ENCODE data around the gene NOD2.

NOD2 gene

DNA sequence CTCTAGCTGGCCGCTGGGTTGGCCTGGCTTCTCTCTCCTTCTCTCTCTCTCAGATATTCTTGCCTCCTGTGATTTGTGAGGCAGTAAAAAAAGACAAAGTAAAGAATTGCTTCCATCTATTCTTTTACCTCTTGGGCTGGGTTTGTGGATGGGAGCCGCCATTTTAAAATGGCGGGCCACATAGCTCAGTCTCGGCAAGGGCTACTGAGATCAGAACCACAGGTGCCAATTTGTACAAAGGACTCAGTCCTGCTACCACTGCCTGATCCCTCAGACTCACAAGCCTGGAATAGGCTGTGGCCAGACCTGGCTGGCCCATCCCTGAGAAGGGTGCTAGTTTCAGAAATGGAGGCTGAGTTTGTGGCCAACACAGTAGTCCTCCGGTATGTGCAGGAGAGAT lies 24.1 kb downstream of the NOD2 start:
- DNase-seq (ENCODE audit: low spot score) = no peak

DNA sequence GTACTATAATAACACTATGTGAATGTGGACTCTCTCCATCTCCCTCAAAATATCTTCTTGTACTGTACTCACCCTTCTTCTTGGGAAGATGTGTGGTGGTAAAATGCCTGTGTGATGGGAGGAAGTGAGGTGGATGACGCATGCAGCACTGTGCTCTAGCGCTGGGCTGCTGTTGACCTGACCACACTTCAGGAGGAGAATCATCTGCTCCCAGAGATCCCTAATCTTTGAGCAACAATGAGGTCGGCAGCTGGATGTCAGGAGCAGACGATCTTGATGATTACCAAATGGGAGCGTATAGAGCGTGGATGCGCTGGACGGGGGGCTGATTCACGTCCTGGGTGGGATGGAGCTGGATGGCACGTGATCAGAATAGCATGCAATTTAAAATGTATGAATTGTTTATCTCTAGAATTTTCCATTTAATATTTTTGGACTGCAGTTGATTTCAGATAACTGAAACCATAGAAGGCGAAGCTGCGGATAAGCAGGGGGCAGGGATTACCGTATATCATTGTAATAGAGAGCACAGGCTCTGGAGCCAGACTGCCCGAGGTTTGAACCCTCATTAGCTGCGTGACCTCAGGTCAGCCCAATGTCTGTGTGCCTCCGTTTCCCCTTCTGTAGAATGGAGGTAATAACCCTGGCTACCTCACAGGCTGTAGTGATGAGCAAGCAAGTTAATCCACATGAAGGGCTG lies 24.8 kb downstream of the NOD2 start:
- no peak for DNase-seq (ENCODE audit: low spot score)

DNA sequence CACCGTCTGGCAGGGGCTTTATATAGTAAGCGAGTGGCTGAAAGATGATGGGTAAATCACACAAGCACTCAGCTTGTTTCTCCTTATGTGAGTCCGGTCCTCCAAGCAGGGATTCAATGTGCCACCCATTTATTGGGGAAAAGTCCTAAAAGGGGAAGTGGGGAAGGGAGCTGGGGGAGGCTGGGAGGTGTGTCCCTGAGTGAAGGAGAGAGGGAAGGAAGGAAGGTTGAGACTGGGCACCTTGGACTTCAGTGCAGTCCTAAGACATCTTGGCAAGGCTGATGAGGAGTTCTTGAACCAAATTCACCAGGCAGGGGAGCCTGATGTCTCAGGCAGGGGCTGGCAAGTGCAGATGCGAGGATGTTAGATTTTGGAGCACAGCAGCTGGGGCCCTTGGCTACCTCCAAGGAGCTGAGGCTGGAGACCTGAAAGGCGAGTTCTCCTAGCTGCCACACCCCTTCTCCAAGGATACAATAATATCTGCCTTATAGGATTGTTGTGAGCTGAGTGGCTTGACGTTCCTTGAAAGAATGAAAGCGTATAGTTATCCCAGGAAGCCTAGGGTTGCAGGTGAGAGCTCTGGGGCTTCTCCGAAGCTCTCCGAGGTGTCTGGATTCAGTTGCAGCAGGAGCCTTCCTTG lies 25.5 kb downstream of the NOD2 start:
- no peak for DNase-seq (ENCODE audit: low spot score)

DNA sequence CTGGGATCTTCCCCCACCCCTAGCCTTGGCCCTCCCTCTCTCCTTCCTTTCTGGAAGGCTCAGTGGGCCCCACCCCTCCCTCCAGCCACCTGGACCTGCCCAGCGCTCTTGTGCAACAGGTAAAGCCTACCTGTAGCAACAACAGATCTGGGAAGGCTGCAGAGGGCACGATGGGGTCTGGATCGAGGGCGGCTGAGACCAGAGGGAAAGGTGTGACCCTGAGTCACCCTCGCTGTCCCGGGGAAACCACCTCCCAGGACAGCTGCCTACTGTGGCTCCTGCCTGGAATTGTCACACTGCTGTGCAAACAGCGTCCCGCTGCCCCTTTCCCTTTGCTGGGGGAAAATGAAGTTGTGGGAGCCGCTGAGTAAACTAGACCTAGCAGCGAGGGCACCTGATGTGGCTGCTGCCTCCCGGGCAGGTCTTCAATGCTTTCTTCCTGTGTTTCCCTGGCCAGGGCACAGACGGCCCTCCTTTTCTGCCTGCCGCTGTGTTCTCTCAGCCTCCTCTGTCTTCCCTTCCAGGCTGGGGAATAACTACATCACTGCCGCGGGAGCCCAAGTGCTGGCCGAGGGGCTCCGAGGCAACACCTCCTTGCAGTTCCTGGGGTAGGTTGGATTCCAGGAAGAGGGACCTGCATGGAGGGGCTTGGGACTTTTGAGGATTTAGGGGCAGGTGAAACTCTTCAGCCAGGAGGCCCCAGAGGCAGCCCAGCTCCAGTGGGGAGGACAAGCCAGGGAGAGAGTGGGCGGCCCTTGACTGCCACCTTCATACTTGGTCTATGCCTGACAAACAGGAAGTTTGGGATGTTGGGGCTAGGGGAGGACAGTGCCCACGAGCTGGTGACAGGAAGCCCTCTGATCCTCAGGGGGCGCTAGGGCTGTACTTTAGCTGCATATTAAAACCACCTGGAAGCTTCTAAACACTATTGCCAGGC lies 26.3 kb downstream of the NOD2 start:
- DNase-seq (ENCODE audit: low spot score) = no peak

DNA sequence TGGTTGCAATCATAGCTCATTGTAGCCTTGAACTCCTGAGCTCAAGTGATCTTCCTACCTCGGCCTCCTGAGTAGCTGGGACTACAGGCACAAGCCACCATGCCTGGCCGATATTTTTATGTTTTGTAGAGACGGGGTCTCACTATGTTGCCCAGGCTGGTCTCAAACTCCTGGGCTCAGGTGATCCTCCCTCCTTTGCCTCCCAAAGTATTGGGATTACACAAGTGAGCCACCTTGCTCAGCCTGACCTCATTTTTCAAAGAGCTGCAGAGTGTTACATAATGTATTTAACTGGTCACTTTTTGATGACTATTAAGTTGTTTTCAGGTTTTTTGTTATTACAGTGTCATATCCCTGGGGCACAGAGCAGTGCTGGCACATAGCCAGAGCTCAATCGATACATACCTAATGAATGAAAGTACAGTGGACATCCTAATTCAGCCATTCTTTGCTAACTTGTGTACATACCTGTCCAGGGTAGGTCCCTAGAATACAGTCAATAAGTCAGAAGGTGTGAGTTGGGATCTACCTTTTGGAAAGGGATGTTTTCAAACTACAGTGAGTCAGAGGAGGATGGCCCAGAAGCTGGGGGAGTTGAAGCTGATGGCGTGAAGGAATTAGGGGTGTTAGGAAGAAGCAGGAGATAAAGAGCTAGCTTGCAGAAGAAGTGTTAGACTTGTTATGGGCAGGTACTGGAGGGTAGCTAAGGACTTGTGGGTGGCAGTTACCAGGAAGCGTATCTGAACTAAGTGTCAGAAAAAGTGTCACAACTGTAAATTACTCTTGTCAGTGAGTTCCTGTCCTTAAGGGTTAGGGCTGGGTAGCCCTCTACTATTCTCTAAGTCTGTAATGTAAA lies 28.4 kb downstream of the NOD2 start:
- no peak for DNase-seq (ENCODE audit: low spot score)

DNA sequence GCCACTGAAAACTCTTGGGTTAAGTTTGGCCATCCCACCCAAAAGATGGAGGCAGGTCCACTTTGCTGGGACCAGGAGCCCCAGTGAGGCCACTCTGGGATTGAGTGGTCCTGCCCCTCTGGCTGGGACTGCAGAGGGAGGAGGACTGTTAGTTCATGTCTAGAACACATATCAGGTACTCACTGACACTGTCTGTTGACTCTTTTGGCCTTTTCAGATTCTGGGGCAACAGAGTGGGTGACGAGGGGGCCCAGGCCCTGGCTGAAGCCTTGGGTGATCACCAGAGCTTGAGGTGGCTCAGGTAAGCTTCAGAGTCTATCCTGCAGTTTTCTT lies 29.0 kb downstream of the NOD2 start:
- DNase-seq (ENCODE audit: low spot score) = no peak

DNA sequence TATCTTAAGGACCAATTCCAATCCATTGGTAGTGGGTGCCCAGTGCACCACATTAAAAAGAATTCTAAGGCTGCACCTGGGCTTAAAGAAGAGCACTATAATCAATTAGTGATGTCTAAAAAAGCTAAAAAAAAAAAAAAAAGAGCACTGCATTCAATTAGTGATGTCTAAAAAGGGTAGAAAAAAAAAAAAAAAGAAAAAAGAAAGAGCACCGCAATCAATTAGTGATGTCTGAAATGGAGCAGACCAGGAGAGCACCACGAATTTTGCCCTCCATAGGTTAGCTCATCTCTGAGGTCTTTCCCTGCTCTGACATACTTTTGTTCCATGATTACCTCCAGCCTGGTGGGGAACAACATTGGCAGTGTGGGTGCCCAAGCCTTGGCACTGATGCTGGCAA lies 29.6 kb downstream of the NOD2 start:
- no peak for DNase-seq (ENCODE audit: low spot score)

DNA sequence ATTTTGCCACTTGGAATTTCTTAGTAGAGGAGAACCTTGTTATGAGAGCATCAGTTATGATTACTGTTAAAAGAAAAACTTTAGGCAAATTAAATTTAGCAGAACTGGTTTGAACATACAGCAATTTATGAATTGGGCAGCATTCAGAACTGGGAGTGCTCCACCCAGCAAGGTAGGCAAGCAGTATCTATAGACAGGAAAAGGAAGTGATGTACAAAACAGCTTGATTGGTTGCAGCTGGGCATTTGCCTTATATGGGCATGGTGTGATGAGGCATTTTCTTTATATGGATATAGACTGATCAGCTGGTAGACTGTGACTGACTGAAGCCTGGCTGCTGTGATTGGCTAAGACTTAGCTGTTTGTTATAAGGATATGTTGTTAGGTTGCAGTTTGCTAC lies 30.9 kb downstream of the NOD2 start:
- no peak for DNase-seq (ENCODE audit: low spot score)

DNA sequence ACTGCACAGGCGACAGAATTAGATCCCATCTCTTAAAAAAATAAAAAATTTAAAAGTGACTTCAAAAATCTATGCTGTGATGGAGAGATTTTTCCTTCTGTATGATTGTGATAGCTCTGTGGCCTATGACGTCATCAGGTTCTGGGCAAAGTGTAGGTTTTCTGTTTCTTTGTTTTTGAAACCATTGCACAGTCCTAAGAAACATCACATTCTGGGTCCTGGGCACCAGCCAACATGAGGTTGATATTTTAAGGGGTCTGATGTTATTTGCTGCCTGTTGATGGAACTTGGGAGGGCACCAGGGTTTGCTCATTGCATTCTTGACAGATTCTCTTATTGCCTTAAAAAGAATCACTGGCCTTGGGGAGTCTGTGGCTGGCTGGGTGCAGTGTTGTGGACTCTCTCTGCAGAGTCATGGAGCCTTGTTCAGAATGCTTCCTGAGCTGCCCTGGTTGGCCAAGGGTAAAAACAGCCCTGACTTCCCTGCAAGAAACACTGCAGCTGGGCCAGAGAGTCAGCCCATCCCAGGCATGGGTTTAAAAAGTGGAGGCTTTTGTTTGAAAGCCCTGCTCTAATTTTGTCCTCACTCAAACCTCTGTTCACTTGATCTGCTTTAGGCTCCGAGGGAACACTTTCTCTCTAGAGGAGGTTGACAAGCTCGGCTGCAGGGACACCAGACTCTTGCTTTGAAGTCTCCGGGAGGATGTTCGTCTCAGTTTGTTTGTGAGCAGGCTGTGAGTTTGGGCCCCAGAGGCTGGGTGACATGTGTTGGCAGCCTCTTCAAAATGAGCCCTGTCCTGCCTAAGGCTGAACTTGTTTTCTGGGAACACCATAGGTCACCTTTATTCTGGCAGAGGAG lies 38.0 kb downstream of the NOD2 start:
- no peak for DNase-seq (ENCODE audit: low spot score)

DNA sequence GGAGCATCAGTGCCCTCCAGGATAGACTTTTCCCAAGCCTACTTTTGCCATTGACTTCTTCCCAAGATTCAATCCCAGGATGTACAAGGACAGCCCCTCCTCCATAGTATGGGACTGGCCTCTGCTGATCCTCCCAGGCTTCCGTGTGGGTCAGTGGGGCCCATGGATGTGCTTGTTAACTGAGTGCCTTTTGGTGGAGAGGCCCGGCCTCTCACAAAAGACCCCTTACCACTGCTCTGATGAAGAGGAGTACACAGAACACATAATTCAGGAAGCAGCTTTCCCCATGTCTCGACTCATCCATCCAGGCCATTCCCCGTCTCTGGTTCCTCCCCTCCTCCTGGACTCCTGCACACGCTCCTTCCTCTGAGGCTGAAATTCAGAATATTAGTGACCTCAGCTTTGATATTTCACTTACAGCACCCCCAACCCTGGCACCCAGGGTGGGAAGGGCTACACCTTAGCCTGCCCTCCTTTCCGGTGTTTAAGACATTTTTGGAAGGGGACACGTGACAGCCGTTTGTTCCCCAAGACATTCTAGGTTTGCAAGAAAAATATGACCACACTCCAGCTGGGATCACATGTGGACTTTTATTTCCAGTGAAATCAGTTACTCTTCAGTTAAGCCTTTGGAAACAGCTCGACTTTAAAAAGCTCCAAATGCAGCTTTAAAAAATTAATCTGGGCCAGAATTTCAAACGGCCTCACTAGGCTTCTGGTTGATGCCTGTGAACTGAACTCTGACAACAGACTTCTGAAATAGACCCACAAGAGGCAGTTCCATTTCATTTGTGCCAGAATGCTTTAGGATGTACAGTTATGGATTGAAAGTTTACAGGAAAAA lies 38.8 kb downstream of the NOD2 start:
- no peak for DNase-seq (ENCODE audit: low spot score)

DNA sequence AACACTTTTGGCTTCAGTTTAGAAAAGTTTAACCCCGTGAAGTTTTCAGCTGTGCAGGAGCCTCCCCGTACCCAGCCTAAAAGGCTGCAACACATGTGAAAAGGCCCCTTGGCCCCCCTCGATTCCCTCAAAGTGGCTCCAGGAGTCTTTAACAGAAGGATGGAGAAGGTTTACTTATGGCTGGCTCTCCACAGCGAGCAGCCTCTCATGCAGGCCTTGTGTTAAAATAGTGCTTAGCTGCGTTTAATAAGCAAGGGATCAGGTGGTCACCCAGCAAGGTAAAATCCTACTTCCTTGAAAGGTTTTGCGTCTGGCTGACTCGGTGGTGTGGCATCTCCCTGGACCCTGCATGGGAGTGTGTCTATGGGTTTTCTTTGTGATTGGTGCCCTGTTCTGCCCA lies 40.1 kb downstream of the NOD2 start:
- no peak for DNase-seq (ENCODE audit: low spot score)

DNA sequence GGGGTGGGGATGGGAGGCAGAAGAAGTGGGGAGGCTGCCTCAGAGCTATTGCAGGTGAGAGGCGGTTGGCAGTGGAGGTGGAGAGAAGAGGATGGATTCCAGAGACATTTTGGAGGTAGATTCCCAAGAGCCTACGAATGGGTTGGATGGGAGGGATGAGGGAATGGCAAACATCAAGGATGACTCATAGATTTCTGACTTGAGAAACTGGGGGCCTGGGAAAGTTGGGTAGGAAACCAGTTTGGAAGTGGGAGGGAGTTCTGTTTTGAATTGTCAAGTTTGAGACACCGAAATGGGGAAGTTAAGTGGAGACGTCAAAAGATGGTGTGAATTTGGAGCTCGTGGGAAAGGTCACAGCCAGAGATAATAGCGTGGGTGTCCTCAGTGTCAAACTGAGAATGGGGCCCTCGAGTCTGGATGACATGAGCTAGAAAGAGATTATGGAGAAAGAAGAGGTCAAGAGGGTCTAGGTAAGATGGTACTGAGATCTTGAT lies 42.3 kb downstream of the NOD2 start:
- DNase-seq (ENCODE audit: low spot score) = no peak

DNA sequence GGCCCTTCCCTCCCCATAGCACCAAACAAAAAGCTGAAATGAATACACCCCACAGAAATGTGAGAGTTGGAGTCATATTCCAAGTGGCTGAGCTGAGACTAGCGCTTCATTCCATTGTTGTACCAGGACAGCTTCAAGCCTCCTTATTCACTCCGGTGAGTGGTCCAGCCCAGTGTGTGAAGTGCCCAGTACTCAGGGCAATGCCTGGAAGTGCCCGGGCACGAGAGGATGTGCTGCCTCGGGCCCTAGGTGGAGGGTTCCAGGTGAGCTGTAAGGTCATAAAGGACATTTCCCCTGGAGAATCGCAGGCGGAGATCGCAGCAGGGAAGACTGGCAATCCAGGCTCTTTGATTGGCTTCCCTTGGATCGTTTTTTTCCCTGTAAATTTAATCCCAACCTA lies 43.0 kb downstream of the NOD2 start:
- DNase-seq (ENCODE audit: low spot score) = no peak

DNA sequence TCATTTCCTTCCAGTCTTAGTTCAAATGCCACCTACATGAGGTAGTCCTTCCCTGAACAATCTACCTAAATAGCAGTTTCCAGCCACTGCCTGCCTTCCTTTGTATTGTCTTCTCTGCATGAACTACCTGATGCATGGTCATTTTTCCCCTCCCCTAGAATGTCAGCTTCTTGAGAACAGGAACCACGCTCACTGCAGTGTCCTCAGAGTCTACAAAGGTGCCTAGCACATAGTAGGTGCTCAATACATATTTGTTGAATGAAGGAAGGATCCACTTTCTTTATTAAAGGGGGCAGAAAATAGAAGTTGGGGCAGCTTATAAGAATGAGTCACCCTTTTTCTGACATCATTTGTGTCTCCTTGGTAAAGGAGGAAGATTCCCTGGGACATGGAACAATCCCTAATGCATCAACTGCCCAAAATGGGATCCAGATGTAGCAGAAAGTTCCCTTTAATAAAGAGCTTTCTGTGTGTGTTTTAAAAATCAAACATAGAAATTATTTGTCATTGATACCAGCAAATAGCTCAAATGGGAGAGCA lies 44.1 kb downstream of the NOD2 start:
- no peak for DNase-seq (ENCODE audit: low spot score)

DNA sequence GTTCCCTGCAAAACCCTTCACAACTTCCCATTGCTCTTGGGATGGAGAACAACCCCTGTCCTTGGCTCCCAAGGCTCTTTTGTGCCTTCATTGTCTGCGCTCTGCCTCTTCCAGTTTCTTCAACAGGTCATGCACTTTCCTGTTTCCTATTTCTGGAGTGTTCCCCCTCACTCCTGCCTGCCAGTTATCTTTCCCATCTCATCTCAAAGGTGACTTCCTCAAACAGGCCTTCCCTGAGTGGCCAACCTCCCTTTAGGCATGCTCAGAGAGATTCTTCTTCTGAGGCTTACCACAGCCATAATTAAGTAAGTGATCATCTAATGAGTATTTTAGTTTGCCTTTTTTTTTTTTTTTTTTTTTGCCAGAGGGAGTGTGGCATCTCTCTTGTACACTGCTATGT lies 45.6 kb downstream of the NOD2 start:
- no peak for DNase-seq (ENCODE audit: low spot score)

DNA sequence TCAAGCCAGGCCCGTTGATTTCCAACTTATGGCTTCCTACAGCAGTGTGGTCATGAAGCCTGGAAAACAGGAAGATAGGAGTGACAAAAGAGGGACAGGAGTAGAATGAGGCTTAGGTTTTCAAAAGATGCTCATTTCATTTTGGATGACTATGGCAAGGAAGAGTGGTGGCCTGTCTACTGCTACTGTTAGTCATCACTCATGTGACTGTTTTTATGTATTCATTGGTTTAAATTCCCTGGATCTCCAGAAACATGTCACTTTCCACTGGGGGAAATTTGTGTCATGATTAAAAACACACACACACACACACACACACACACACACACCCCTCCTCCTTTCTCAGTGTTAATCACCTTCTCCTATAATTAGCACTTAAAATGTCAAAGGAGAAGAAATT lies 47.3 kb downstream of the NOD2 start:
- no peak for DNase-seq (ENCODE audit: low spot score)

DNA sequence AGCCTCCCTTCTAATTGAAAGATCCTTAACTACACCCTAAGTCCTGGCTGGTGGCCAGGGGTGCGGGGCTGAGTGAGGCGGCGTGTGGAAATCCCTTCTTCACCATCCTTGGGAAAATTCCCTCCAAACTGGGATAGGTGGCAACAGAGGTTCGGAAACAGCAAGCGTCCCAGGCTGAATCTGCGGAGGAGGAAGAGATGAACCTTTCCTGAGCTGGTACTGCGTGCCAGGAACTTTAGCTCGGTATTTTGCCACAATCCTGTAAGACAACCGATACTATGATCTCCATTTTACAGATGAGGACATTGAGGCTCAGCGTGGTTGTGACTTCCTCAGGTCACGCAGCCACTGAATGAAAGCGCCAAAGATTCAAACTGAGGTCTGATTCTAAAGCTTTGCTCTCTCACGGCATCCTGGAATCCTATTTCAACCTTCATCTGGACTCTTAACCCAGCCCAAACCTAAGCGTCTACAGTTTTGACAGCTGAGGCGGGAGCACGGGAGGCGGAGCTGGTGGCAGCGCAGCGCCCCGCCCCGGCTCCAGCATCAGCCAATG lies 47.9 kb downstream of the NOD2 start:
- DNase-seq (ENCODE audit: low spot score) = no peak

DNA sequence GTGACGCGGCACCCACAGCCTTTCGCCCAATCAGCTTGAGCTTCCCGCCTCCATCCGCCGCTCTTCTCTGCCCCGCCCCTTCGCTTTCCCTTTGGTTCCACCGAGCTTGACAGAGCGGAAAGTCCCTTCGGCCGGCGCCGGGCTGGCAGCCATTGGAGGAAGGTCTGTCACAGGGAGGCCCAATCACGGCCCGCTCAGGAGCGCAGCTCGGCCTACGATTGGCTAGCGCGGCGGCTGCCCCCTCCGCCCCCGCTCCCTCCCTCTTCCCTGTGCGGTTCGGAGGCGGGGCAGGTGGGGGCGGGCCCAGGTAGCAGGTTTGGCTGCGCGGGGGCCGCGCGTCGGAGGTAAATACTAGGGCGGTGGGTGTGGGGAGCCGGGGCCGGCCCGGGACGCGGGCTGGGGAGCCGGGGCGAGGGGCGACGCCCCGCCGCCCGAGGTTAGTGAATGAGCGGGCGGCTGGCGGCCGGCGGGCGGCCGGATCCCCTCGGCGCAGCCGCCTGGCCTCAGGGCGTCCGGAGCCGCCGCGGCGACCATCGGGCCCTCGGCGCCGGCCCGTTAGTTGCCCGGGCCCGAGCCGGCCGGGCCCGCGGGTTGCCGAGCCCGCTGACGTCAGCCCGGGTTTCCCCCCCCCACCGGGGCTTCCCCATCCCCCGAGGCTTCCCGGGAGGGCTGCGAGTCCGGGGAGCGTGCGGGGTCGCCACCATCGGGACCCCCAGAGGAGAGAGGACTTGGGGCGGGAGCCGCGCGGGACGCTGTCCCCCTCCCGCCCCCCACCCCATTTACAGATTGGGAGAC lies 48.6 kb downstream of the NOD2 start, which contains the start of gene CYLD:
Gene CYLD, plus strand, starts transcription at position 306 of the 795 bp plus-strand sequence. CDS start 7,613 bp downstream, outside the sequence.
- DNase-seq (ENCODE audit: low spot score) = peak; percentile 100
